Measurements from ENCODE around the gene IGFL1.
"Not testable (repeated sequence)": the region's sequence is repeated elsewhere in the genome, so short reads cannot be mapped to it uniquely, and the experiment has no call there.

Gene IGFL1

GRCh38 chr19:46209051-46209450 is 20.5 kb upstream of the IGFL1 start:
- H3K27ac Mint-ChIP-seq = no peak overlapping the region
- peaks cover 22% of the 10 kb centered on the region for H3K27me3 Mint-ChIP-seq
- no peaks in the 10 kb centered on the region for H3K9me3 Mint-ChIP-seq
- no peaks in the 10 kb centered on the region for H3K36me3 Mint-ChIP-seq (ENCODE audit: low read depth)
- no peak overlapping the region for H3K4me3 Mint-ChIP-seq
- H3K4me1 Mint-ChIP-seq (ENCODE audit: low read depth) = peaks cover 17% of the 10 kb centered on the region
- intact Hi-C loops (cut with micrococcal nuclease) = no loop called here

GRCh38 chr19:46209472-46209871 is 20.1 kb upstream of the IGFL1 start:
- Mint-ChIP-seq H3K4me1 (ENCODE audit: low read depth) (peaks cover 17% of the 10 kb centered on the region), H3K4me3 (no peak overlapping the region), H3K27me3 (peaks cover 25% of the 10 kb centered on the region), H3K9me3 (no peaks in the 10 kb centered on the region), H3K36me3 (ENCODE audit: low read depth) (no peaks in the 10 kb centered on the region), H3K27ac (no peak overlapping the region)
- intact Hi-C loops (cut with micrococcal nuclease) = no loop called here

- no peaks in the 10 kb centered on the region for H3K36me3 Mint-ChIP-seq (ENCODE audit: low read depth)
- no peak overlapping the region for H3K4me3 Mint-ChIP-seq
- no peak overlapping the region for H3K27ac Mint-ChIP-seq
- H3K9me3 Mint-ChIP-seq = no peaks in the 10 kb centered on the region
- peaks cover 24% of the 10 kb centered on the region for H3K27me3 Mint-ChIP-seq
- intact Hi-C loops (cut with micrococcal nuclease) = no loop called here
- peaks cover 17% of the 10 kb centered on the region for H3K4me1 Mint-ChIP-seq (ENCODE audit: low read depth)
Measured at GRCh38 chr19:46210669-46211068, 18.9 kb upstream of the IGFL1 start.

- Mint-ChIP-seq H3K27me3 (peaks cover 24% of the 10 kb centered on the region), H3K4me3 (no peak overlapping the region), H3K4me1 (ENCODE audit: low read depth) (peaks cover 17% of the 10 kb centered on the region), H3K27ac (no peak overlapping the region), H3K36me3 (ENCODE audit: low read depth) (no peaks in the 10 kb centered on the region), H3K9me3 (no peaks in the 10 kb centered on the region)
- intact Hi-C loops (cut with micrococcal nuclease) = no loop called here
Measured at GRCh38 chr19:46211201-46211881, 18.2 kb upstream of the IGFL1 start.

GRCh38 chr19:46212592-46212991 is 16.9 kb upstream of the IGFL1 start:
- peaks cover 23% of the 10 kb centered on the region for H3K27me3 Mint-ChIP-seq
- intact Hi-C loops (cut with micrococcal nuclease); H3K4me3 Mint-ChIP-seq; H3K27ac Mint-ChIP-seq; H3K9me3 Mint-ChIP-seq; H3K36me3 Mint-ChIP-seq (ENCODE audit: low read depth): not testable (repeated sequence)
- peaks cover 17% of the 10 kb centered on the region for H3K4me1 Mint-ChIP-seq (ENCODE audit: low read depth)

- intact Hi-C loops (cut with micrococcal nuclease) = no loop called here
- Mint-ChIP-seq H3K27ac (no peak overlapping the region), H3K9me3 (no peaks in the 10 kb centered on the region), H3K4me3 (no peak overlapping the region), H3K27me3 (peaks cover 21% of the 10 kb centered on the region), H3K36me3 (ENCODE audit: low read depth) (no peaks in the 10 kb centered on the region), H3K4me1 (ENCODE audit: low read depth) (peaks cover 17% of the 10 kb centered on the region)
Measured at GRCh38 chr19:46213156-46213555, 16.4 kb upstream of the IGFL1 start.

- Mint-ChIP-seq H3K36me3 (ENCODE audit: low read depth) (no peaks in the 10 kb centered on the region), H3K4me1 (ENCODE audit: low read depth) (peaks cover 15% of the 10 kb centered on the region), H3K9me3 (no peaks in the 10 kb centered on the region), H3K27me3 (peaks cover 21% of the 10 kb centered on the region), H3K27ac (no peak overlapping the region), H3K4me3 (no peak overlapping the region)
- intact Hi-C loops (cut with micrococcal nuclease) = no loop called here
Measured at GRCh38 chr19:46213806-46214205, 15.7 kb upstream of the IGFL1 start.

GRCh38 chr19:46216612-46217011 is 12.9 kb upstream of the IGFL1 start:
- Mint-ChIP-seq H3K9me3 (no peaks in the 10 kb centered on the region), H3K36me3 (ENCODE audit: low read depth) (no peaks in the 10 kb centered on the region), H3K27ac (no peak overlapping the region), H3K4me3 (no peak overlapping the region), H3K4me1 (ENCODE audit: low read depth) (no peaks in the 10 kb centered on the region), H3K27me3 (peaks cover 22% of the 10 kb centered on the region)
- intact Hi-C loops (cut with micrococcal nuclease) = no loop called here

GRCh38 chr19:46217476-46217875 is 12.1 kb upstream of the IGFL1 start:
- no peak overlapping the region for H3K4me3 Mint-ChIP-seq
- no peaks in the 10 kb centered on the region for H3K9me3 Mint-ChIP-seq
- no peaks in the 10 kb centered on the region for H3K36me3 Mint-ChIP-seq (ENCODE audit: low read depth)
- peaks cover 24% of the 10 kb centered on the region for H3K27me3 Mint-ChIP-seq
- no peaks in the 10 kb centered on the region for H3K4me1 Mint-ChIP-seq (ENCODE audit: low read depth)
- no peak overlapping the region for H3K27ac Mint-ChIP-seq
- intact Hi-C loops (cut with micrococcal nuclease) = no loop called here

GRCh38 chr19:46218160-46218559 is 11.4 kb upstream of the IGFL1 start:
- H3K27ac Mint-ChIP-seq = no peak overlapping the region

GRCh38 chr19:46220038-46220615 is 9.4 kb upstream of the IGFL1 start:
- Mint-ChIP-seq H3K27me3 (peaks cover 21% of the 10 kb centered on the region), H3K36me3 (ENCODE audit: low read depth) (no peaks in the 10 kb centered on the region)

More at GRCh38 chr19:46218160-46218559, 11.4 kb upstream of the IGFL1 start:
- Mint-ChIP-seq H3K4me1 (ENCODE audit: low read depth) (no peaks in the 10 kb centered on the region), H3K4me3 (no peak overlapping the region), H3K9me3 (no peaks in the 10 kb centered on the region), H3K36me3 (ENCODE audit: low read depth) (no peaks in the 10 kb centered on the region), H3K27me3 (peaks cover 24% of the 10 kb centered on the region)
- intact Hi-C loops (cut with micrococcal nuclease) = no loop called here

GRCh38 chr19:46221152-46221551 is 8.4 kb upstream of the IGFL1 start:
- Mint-ChIP-seq H3K9me3 (no peaks in the 10 kb centered on the region), H3K36me3 (ENCODE audit: low read depth) (no peaks in the 10 kb centered on the region), H3K27ac (no peak overlapping the region), H3K4me1 (ENCODE audit: low read depth) (no peaks in the 10 kb centered on the region), H3K4me3 (no peak overlapping the region), H3K27me3 (peaks cover 21% of the 10 kb centered on the region)
- intact Hi-C loops (cut with micrococcal nuclease) = no loop called here

More at GRCh38 chr19:46220038-46220615, 9.4 kb upstream of the IGFL1 start:
- intact Hi-C loops (cut with micrococcal nuclease) = no loop called here
- H3K9me3 Mint-ChIP-seq = no peaks in the 10 kb centered on the region
- H3K27ac Mint-ChIP-seq = no peak overlapping the region
- no peaks in the 10 kb centered on the region for H3K4me1 Mint-ChIP-seq (ENCODE audit: low read depth)
- no peak overlapping the region for H3K4me3 Mint-ChIP-seq

- H3K4me1 Mint-ChIP-seq (ENCODE audit: low read depth) = no peaks in the 10 kb centered on the region
- H3K36me3 Mint-ChIP-seq (ENCODE audit: low read depth) = no peaks in the 10 kb centered on the region
- no peak overlapping the region for H3K4me3 Mint-ChIP-seq
- intact Hi-C loops (cut with micrococcal nuclease) = no loop called here
- peaks cover 22% of the 10 kb centered on the region for H3K27me3 Mint-ChIP-seq
- H3K27ac Mint-ChIP-seq = no peak overlapping the region
- H3K9me3 Mint-ChIP-seq = no peaks in the 10 kb centered on the region
Measured at GRCh38 chr19:46221981-46222610, 7.4 kb upstream of the IGFL1 start.

- H3K36me3 Mint-ChIP-seq (ENCODE audit: low read depth); H3K9me3 Mint-ChIP-seq; H3K4me1 Mint-ChIP-seq (ENCODE audit: low read depth); intact Hi-C loops (cut with micrococcal nuclease); H3K4me3 Mint-ChIP-seq; H3K27ac Mint-ChIP-seq: not testable (repeated sequence)
- peaks cover 20% of the 10 kb centered on the region for H3K27me3 Mint-ChIP-seq
Measured at GRCh38 chr19:46223787-46224186, 5.8 kb upstream of the IGFL1 start.

Measured in dendritic cell treated with granulocyte-macrophage colony-stimulating factor and Interleukin-4, amounts not matched to agents 40 ng/mL and 50 ng/mL, for 4 days (primary cell).